IPS-NIHi11 (cell line): ENCODE data around the gene SPCS1.
"Not testable (repeated sequence)": the region's sequence is repeated elsewhere in the genome, so short reads cannot be mapped to it uniquely, and the experiment has no call there.

ENCODE experiments used
- DNase-seq: peaks from one replicate; pipeline ENCODE4 v3.0.0; 2012; ENCODE audit warnings: mixed read lengths, low spot score

SPCS1 gene

DNA sequence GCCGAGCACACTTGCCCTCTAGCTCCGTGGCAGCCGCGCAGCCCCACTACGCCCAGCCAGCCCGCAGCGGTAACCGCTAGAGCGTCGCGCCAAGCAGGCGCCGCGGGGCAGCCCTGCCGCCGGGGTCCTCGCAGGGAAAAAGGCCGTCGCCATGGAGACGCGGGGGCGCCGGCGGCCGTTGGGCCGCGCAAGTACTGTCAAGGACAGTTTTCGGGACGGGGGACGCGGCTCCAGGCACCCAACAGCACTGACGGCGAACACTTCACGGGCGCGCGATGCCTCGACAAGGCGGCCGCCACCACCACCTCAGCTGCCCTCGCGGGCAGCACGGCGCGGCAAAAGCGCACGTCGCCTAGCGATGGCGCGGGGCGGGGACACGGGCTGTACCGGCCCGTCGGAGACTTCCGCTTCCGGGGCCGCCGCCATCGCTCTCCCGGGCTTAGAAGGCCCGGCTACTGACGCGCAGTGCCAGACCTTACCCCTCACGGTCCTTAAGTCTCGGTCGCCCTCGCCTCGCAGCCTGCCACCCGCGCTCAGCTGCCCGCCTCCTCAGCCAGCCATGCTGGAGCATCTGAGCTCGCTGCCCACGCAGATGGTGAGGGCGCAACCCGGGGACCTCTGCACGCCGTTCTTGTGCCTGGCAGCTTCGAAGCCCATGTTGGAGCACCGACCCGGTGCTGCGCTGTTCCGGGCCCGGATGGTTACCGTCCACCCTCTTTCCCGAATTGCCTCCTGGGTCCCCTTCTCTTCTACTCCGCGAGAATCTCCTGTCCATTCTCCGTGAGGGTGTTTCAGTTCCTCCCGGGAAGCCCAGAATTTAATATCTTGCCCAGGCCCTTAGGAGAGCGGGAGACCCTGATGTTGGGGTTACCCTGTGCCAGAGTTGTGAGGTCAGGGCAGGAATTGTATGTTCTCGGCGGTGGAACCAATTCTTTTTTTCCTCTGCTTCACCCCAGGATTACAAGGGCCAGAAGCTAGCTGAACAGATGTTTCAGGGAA is at the start of gene SPCS1, which contains the start of gene GLT8D1:
TSS of gene SPCS1 (plus strand) at position 419 of the 999 bp plus-strand sequence. CDS start at position 560, 141 bp downstream.
TSS of gene GLT8D1 (minus strand) at position 104 of the 999 bp plus-strand sequence. CDS start 5,331 bp downstream, outside the sequence.
- peak; percentile 94 for DNase-seq

DNA sequence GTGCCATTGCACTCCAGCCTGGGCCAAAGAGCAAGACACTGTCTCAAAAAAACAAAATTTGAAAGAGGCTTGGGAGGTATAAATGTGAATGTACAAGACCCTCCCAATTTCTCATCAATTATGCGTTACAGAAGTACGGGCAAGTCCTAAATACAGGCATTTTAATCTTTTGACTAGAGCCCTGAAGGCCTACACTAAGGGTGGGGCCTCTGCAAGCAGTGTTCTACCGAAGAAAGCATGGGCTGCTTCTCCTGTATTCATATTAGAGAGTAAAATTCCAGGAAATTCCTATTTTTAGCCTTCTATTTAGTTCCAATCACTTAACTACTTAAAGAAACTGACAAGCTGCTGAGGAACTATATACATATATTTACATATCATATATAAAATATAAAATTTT is 45.9 kb upstream of the SPCS1 start:
- DNase-seq: no peak

DNA sequence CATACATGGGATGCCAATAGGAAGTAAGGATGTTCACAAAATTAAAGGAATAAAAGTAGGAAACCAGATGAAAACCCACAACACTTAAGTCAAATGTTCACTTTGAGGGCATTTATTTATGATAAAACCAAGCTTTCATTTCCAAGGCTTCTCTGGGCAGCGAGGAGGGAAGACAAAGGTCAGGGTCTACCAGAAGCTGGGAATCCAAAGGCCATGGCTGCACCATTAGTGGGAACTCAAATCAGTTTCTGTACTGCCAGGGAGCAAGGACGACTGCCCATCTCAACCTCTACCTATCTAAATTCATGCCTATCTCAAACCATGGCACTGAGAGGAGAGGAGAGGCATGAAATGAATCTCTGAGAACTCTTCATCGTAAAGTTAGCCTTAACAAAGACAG is 42.8 kb upstream of the SPCS1 start:
- no peak for DNase-seq

DNA sequence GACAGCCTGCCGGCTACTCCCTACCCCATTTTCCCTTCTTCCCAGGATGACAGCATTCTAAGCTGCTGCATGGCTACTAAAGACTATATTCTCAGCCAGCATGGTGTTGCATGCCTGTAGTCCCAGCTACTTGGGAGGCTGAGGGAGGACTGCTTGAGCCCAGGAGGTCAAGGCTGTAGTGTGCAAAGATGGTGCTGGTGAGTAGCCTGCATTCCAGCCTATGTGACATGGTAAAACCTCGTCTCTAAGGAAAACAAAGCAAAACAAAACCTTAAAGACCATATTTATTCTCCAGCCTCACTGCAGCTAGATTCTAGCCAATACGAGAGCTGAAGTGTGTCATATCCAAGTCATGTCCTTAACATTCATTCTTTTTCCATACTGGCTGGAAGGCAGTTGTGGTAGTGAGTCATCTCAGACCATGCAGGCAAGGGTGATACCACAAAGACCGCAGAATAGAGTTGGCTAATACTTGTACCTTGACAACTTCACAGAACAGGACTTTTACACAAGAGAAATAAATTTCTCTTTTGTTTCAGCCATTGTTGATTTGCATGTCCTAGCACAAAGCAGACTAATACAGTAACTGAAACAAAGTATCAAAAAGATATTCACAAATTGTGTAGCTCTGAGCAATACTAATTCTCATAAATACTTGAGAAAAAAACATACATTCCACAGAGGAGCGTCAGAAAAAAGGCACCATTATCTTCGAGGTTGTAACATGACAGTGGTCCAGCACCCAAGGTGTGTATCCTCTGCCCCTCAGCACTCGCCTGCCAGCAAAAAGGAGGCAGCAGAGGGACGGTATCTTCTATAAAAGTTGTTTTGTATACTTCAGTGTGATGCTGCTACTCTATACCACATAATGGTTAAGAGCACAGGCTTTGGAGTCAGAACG is 35.0 kb upstream of the SPCS1 start:
- no peak for DNase-seq

DNA sequence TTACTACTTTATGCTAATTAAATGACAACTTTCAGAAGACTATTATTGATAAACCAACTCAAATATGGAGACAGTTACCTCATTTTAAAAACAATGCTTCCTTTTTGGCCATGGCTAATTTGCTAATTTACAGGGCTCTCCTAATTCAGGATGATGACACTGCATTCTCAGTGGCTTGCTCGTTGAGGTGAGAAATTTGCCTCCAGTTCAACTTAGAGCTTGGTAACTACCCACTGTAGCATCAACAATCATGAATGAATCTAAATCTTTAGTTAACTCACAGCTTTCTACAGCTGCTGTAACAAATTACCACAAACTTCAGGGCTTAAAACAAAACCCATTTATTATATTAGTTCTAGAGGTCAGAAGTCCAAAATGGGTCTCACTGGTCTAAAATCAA is 34.2 kb upstream of the SPCS1 start:
- DNase-seq: no peak

DNA sequence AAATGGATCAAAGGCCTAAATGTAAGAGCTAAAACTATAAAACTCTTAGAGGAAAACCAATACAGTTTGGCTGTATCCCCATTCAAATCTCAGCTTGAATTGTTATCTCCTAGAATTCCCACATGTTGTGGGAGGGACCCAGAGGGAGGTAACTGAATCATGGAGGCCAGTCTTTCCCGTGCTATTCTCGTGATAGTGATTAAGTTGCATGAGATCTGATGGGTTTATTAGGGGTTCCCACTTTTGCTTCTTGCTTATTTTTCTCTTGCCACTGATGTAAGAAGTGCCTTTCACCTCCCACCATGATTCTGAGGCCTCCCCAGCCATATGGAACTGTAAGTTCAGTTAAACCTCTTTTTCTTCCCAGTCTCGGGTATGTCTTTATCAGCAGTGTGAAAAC is 29.7 kb upstream of the SPCS1 start:
- DNase-seq: not testable (repeated sequence)

DNA sequence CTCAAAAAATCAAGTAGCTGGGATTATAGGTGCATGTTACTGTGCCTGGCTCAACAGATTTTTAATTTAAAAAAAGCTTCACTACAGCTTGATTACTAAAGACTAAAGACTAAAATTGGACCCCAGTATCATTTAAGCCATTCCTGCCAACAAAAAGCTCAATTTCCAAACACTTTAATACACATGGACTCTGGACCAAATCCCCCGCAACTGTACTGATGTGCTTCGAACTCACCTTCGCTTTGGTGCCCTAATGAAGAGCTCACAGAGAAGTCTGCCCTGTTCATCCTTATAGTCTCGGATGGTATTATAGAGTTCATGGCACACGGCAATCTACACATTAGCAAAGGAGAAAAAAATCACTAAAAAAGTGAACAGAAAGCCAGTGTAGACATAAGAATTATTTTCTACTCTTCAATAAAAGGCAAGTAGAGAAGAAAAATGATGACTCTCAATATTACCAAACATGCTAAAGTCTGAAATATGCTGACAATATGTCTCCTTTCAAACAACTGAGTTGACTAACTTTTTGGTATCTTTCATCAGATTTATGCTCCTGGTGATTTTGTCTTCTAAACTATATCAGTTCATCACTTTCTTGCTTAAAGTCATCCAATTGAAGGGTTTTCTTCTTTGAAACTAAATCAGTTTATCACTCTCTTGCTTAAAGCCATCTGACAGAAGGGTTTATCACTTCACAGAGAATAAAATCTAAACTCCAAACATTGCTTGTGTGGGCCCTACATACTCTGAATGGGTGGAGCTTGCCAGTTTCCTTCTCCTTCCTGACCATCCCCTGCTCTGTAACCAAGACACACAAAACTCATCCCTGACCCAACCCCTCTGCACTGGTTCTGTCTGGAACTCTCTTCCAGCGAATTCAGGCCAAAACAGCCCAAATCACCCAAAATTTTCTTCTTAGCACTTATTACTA is 27.4 kb upstream of the SPCS1 start:
- no peak for DNase-seq

DNA sequence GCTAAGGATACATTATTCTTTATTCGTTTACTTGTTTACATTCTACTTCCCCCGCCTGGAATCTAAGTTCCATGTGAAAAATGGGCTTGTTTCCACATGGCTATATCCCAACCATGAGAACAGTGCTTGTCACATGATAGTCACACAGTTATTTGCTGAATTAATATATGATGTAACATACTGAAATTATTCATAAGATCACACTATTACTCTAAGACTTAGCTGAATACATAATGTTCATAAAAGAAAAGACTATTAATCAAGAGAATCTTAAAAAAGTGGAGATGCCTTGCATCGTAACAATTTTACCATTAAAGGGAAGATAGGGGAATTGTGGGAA is 26.7 kb upstream of the SPCS1 start:
- no peak for DNase-seq

DNA sequence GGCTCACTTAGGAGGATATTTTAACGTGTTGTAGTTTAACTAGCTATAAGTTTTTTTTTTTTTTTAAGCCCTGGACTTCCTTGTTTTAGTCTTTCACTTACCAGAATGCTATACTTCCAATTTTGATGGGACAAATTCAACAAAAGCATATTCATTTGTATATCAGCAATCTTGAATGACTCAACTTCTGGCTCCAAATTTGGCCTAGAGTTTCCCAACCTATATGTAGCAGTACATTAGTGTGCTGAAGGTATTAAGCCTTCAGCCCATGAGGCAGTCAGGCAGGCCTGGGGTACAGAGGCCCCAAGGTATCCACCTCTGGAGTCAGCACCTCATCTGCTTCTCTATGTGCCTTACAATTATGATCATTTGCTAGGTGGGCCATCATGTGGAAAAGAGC is 26.1 kb upstream of the SPCS1 start:
- no peak for DNase-seq

DNA sequence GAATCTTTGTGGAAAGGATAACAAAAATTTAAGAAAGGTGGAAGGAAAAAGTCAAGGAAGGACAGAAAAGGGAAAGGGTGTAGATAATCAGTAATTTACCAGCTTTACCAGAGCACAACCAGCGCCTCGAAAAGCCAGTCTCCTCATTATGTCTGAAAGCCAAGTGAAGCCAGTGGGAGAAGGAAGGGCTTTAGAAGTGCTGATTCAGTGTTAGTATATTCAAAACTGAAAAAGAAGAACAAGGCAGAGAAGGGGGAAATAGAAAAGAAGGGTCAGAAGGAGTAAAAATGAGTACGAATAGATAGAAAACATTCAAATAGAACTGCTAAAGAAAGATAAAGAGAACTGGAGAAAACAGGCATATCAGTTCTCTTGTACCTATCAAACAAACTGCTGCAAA is 24.3 kb upstream of the SPCS1 start:
- no peak for DNase-seq

DNA sequence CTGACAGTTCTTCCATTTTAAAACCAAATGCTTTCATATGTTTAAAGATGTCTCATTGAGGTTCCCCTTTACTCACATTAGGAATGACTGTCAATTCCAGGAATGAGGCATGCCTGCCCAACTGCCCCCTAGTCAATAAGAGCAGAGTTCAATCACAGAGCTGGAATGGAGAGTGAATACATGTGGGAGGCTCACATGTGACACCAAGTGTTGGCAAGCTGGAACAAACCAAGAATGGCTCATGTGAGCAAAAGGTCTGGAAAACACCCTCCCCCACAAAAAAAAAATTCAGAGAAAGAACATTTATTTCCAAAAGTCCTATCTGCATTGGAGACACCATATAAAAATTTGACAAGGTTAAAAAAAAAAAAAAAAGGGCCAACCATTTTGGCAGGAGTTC is 23.9 kb upstream of the SPCS1 start:
- DNase-seq: peak; percentile 25

DNA sequence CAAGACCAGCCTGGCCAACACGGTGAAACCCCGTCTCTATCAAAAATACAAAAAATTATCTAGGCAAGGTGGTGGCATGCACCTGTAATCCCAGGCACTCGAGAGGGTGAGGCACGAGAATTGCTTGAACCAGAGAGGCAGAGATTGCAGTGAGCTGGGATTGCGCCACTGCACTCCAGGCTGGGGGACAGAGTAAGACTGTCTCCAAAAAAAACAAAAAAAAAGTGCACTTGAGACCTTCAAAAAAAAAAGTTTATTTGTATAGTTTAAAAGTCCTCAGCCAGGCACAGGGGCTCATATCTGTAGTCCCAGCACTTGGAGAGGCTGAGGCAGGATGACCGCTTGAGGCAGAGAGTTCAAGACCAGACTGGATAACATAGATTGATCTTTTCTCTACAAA is 22.3 kb upstream of the SPCS1 start:
- DNase-seq: no peak

DNA sequence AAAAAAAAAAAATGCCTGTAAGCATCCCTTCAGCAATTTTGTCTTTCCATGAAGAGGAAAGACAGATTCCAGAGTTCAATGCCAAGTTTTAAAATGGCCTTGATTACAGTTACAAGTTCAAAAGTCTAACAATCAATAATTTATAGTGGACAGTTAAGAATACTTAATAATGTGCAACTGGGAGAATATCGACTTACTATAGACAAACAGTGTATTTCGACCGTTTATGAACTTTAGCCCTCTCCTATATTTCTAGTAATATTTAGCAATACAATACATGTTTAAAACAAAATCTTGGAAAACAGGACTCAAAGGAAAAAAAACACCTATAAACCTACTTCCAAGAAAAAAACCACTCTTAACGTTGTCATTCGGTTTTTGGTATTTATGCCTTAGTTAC is 21.7 kb upstream of the SPCS1 start:
- DNase-seq: no peak

DNA sequence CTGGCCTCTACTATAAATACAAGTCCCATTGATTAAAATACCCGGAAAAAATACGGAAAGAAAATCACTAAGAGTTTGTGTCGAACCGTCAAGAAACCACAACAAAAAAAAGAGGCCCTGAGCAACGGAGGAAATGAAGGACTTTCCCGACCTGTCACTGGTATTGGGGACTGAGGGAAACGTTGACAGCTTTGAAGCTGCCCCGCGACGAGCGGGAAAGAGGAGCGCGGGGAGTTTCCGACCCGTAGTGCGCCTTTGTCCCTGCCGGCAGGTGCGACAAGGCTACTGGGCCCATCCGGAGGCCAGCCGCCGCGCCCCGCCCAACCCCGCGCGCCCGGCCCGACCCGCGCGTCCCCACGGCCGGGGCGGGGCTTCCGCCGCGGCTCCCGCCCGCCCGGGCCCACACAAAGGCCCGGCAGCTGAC is 20.6 kb upstream of the SPCS1 start:
- peak; percentile 99 for DNase-seq

DNA sequence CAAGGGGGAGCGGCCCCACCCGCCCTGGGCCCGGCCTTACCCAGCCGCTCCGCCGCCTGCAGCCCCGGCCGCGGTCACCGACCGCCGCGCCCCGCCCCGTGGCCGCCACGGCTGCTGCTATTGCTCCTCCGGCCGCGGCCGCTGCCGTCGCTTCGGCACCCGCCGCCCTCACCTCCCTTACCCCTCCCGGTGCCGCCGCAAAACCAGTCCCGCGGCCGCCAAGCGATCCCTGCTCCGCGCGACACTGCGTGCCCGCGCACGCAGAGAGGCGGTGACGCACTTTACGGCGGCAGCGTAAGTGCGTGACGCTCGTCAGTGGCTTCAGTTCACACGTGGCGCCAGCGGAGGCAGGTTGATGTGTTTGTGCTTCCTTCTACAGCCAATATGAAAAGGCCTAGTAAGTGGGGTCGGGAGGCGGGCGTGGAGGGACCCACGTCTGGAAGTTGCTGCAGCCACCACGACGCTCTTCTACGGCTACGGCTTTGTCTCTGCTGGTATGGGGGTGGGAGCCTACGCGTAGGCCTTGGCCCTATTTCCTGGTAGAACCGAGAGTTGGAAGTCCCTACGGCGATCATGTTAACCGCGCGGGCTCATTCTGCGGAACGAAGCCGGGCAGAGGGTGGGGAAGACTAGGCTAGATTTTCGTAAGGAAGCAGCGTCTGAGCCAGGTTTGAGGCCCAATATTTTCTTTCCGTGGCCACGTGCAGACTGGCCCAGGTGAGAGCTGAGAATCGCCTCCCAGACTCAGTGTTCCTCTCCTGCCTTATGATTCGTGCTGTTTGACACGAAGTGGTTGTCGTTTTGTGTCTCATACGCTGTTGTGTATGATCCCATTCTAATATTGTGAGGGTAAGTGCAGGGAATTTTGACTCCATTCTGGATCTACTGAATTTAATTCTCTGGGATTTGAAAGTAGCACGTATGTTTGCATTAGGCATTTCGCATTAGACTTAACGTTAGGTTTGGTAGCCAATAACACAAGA is 19.9 kb upstream of the SPCS1 start, which contains the start of the genes GNL3 and PBRM1:
TSS of gene GNL3 (plus strand) at position 324 of the 983 bp plus-strand sequence. CDS start at position 385, 61 bp downstream.
TSS of gene PBRM1 (minus strand) at position 205 of the 983 bp plus-strand sequence.
- DNase-seq: peak; percentile 99

DNA sequence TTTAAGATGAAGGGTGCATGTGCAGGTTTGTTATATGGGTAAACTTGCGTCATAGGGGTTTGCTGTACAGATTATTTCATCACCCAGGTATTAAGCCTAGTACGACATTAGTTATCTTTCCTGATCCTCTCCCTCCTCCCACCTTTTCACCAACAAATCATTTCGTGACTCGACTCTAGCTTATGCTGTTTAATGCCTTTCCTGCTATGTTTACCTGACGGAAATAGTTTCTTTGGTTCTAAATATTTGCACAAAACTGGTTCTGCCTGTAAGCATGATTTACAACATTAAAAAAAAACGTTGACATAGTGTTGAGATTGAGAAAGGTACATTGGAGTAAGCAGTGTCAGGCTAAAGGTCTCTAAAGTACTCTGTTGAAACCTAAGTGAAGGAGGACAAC is 17.6 kb upstream of the SPCS1 start:
- DNase-seq: no peak

DNA sequence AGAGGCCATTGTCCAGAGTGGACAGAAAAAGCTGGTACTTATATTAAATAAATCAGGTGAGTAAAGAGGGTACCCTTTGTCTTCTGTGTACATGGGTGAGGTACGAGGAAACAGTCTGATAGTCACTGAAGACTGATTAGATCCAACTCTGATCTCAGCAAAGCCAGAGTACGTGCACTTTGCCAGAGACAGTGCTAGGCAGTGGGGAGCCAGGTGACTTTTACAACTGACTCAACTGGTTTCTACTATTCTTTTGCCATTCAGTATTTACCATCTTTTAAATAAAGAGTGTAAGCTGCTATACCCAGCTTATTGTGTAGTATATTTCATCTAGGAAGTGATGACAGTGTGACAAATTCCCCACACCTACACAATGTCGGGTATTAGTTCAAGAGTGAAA is 16.8 kb upstream of the SPCS1 start:
- DNase-seq: no peak

DNA sequence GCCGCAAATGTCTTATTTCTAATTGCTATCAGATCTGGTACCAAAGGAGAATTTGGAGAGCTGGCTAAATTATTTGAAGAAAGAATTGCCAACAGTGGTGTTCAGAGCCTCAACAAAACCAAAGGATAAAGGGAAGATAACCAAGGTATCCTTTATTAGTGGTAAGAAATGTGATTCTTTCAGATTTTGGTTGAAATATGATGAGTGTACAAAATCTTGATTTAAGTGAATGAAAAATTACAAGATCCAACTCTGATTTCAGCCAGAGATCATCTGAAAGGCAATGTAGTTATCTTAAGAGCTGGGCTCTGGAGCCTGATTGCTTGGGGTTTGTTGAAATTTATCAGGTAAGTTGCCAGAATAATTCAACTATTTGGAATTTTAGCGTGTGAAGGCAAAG is 15.3 kb upstream of the SPCS1 start:
- DNase-seq: no peak

DNA sequence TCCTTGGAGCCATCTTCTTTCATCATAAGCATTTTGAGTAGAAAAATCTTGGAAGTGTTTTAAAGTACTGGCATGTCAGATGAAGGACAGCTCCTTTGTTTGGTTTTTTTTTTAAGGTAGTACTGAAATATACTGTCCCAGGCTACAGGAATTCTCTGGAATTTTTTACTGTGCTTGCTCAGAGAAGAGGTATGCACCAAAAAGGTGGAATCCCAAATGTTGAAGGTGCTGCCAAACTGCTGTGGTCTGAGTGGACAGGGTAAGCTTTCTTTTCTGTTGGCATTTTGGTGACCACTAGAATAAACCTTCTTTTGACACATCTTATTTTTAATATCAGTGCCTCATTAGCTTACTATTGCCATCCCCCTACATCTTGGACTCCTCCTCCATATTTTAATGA is 12.8 kb upstream of the SPCS1 start:
- DNase-seq: no peak

DNA sequence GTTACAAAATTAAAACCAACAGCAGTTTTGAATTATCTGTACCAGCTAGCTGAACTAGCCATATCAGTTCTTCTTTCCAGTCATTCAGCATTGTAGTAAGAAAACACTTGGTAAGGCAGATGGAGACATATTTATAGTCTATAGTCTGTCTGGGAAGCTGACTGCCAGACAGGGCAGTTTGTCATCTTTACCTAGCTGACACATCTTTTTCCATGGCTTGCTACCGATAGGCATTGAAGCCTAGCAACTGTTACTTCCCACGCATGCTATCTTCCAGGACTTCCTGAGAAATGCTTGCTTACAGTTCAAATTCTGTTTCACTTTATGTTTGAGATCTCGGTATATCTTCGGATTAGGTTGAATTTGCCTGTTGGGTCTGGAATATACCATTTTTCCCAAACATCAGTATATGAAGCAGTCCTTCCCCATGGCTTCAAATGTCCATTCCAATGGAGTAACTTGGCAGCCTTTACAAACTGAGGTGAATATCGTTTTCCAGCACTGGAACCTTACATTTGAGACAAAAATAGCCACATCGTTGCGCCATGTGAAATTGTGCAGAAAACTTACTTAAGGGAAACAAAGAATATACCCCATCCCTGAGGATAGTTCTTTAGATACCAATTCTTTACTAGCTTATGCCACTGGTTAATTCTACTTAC is 11.2 kb upstream of the SPCS1 start:
- no peak for DNase-seq
